CD4-positive, alpha-beta T cell treated with Interleukin-12 subunit alpha and Interleukin-12 subunit beta, for 1 hour (primary cell): ENCODE results near the gene KLK7.
A peak's percentile ranks its signal among the peaks of the same experiment; 100 is the strongest.

Source experiments
- DNase-seq: peaks from one replicate; pipeline ENCODE4 v3.0.0-alpha.2; 2020

The KLK7 gene

GRCh38 chr19:50983625-50984292 is at the start of gene KLK7:
Gene KLK7 (minus strand): TSS chr19:50983917. CDS start chr19:50982399, 1,518 bp downstream.
- no peak for DNase-seq

DNA sequence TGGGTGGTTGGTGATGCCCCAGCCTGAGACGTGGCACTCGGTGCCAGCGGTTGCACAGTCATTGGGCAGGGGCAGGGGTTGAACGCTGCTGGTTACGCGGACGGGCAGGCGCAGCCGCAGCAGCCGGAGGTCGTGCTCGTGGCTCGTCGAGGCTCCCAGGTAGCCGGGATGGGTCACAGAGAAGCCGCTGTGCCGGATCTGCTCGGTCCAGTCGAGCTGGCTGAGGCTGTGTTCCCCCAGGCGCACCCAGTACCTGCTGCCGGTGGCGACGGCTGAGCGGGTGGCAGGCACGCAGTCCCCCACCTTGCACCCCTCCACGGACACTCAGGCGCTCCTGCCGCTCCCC is 48.1 kb upstream of the KLK7 start:
- DNase-seq = no peak

GRCh38 chr19:51031220-51031879 is 47.6 kb upstream of the KLK7 start:
- DNase-seq = no peak

DNA sequence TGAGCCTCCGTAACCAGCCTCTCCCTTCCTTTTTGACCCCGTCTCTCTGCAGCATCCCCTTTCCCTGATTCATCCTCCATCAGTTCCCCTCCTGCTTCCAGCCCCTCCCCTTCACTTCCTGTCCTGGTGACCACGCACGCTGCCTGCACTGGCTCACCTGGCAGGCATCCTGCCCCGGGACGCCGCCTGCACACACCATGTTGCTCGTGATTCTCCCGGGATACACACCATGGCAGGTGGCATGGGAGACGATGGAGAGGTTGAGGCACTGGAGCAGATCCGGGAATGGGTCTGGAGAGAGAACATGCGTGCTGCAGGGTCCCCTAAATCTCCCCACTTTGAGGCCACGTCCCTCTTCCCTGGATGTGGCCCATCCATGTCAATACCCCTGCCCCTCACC is 46.9 kb upstream of the KLK7 start:
- no peak for DNase-seq

GRCh38 chr19:51029718-51030117 is 46.0 kb upstream of the KLK7 start:
- DNase-seq = no peak

DNA sequence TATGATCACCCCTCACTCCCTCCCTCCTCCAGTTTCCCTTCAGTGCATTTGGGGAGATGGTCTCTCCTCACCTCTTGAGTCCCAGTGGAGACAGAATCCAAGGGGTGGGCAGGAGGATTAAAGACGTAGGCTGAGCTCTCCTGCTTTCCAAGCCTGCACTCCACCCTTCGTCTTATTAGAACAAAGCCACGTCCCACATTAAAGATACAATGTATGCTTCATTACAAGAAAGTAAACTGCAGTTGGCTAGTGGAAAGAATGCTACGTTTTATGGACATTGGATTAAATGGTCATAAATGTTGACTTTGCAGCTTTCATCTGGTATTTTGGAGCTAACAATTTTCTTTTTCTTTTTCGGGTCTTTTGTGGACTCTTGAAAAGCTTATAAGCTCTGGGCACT is 44.2 kb upstream of the KLK7 start:
- DNase-seq = no peak

- no peak for DNase-seq
These were observed 43.5 kb upstream of the KLK7 start for GRCh38 chr19:51027126-51027806.

GRCh38 chr19:51026554-51026831 is 42.8 kb upstream of the KLK7 start, which contains the start of gene KLK11:
Gene KLK11 (minus strand): TSS chr19:51026616. CDS start chr19:51025631, 985 bp downstream.
- no peak for DNase-seq

GRCh38 chr19:51025809-51026553 is 42.3 kb upstream of the KLK7 start:
- DNase-seq = no peak

DNA sequence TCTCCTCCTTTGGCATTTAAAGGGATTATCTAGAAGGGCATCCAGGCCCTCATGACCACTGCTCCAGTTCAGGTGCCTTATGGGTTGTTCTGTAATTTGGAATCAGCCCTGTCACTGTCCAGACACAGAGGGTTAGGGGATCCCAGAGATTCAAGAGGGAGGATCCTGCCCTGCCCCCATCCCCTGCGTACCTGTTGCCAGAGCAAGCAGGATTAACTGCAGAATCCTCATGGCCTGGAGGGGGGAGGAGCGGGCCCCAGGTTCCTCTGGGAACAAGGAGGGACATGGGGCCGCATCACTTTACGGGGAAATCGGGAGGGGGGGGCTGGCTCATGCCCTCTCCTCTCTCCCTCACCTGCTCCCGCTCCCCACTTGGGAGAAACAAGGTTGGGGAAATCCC is 41.7 kb upstream of the KLK7 start:
- no peak for DNase-seq

GRCh38 chr19:51024924-51025323 is 41.2 kb upstream of the KLK7 start:
- no peak for DNase-seq

- DNase-seq = no peak
These were observed 40.2 kb upstream of the KLK7 start for GRCh38 chr19:51023946-51024345.

GRCh38 chr19:51022526-51022925 is 38.8 kb upstream of the KLK7 start:
- no peak for DNase-seq

- DNase-seq = peak; percentile 26
These were observed 37.4 kb upstream of the KLK7 start for GRCh38 chr19:51020988-51021651.

DNA sequence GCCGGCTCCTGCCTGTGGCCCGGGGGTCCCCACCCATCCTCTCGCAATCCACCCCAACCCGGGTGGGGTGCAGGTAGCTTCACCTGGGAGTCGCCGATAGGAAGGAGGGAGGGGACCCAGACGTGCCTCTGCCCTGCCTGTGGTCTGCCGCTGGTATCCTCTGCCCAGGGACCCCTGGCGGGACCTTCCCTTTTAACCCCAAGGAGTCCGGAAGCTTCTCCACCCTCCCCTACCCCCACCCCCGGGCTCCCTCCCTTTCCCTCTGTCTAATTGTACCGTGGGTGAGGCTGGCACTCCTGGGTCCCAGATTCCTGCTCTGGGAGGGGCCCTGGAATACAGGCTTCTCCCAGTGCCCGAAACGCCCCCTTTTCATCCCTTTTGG is 35.8 kb upstream of the KLK7 start, which contains the start of gene KLK10:
KLK10 (minus strand) TSS at position 166 of the 382 bp plus-strand sequence. CDS start 579 bp downstream, outside the sequence.
- DNase-seq = no peak

DNA sequence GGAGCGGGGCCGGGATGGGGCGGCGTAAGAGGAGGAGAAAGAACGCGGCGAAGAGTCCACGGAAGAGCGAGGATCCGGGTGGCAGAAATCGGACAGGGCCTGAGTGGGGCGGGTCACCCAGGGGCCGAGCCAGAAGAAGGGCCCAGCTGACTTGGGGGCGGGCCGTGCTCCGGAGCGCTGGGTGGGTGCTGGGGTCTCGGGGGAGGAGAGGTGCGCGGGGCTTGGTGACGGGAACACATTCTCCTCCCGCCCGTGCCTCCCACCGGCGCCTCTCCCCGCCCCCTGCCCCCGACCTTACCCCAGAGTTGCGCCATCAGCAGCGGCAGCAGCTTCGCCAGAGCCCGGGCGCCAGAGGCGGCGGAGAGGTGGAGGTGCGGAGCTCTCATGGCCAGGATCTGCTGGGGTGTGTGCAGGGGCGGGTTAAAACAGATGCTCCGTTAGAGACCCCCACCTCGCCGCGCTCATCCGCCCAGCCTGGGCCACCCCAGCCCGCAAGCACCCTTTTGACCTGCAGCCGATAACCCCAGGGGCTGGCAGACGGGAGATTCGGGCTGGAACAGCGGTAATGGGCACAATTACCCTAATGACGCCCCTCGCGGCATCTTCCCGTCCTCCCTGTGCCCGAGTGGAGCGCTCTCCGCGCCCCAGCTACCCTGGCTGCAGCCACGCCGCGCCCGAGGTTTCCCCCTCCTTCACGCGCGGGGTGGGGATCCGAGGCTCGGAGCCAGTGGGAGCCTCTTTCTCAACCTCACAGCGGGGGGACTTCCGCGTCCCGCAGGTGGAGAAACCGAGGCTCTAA is 35.2 kb upstream of the KLK7 start:
- DNase-seq = no peak

GRCh38 chr19:51016798-51017683 is 33.3 kb upstream of the KLK7 start:
- DNase-seq = peak; percentile 55

DNA sequence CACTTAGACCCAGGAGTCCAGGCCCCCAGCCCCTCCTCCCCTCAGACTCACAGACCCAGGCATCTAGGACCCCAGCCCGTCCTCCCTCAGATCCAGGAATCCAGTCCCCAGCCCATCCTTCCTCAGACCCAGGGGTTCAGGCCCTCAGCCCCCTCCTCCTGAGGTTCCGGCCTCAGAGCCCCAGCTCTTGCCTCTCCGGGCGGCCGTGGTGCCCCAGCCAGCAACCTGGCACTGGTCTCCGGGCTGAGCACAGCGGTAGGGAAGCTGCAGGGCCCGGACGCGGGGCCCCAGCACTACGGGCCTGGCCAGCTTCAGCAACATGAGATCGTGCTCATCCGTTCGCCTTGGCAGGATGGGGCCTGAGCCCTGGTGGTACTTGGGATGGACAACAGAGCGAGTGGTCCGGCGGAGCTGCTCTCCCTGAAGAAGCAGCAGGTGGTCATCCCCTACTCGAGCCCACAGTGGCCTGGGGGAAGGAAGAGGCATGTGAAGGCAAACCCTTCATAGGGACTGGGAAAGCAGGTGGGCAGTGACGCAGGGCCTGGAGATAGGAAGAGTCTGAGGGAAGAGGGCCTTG is 32.1 kb upstream of the KLK7 start:
- no peak for DNase-seq

- DNase-seq = no peak
These were observed 30.5 kb upstream of the KLK7 start for GRCh38 chr19:51014242-51014641.

GRCh38 chr19:51012661-51013190 is 29.0 kb upstream of the KLK7 start:
- DNase-seq = no peak
